ENCODE data around the gene ADIG.

Gene ADIG

GRCh38 chr20:38600057-38600456 is 19.1 kb downstream of the ADIG start:
- no peak for DNase-seq (ENCODE audit: low read depth, low spot score)

GRCh38 chr20:38601216-38602184 is 20.5 kb downstream of the ADIG start, which contains the start of gene ARHGAP40:
TSS of gene ARHGAP40 (plus strand) at chr20:38601809.
- DNase-seq (ENCODE audit: low read depth, low spot score): no peak
- no peak within 1 kb of the TSS for H3K27ac ChIP-seq

More at GRCh38 chr20:38600057-38600456, 19.1 kb downstream of the ADIG start:
- peak overlapping the region; percentile 40 for H3K27ac ChIP-seq

- no peak for DNase-seq (ENCODE audit: low read depth, low spot score)
- no peak overlapping the region for H3K27ac ChIP-seq
Observed at GRCh38 chr20:38602185-38602581, 21.2 kb downstream of the ADIG start.

- no peak overlapping the region for H3K27ac ChIP-seq
- DNase-seq (ENCODE audit: low read depth, low spot score): no peak
Observed at GRCh38 chr20:38603286-38603685, 22.3 kb downstream of the ADIG start.

GRCh38 chr20:38604873-38605303 is 23.9 kb downstream of the ADIG start:
- H3K27ac ChIP-seq: peak overlapping the region; percentile 45
- peak; percentile 57 for DNase-seq (ENCODE audit: low read depth, low spot score)

GRCh38 chr20:38607351-38607750 is 26.4 kb downstream of the ADIG start:
- H3K27ac ChIP-seq: no peak overlapping the region
- no peak for DNase-seq (ENCODE audit: low read depth, low spot score)

- no peak for DNase-seq (ENCODE audit: low read depth, low spot score)
Observed at GRCh38 chr20:38608188-38608587, 27.2 kb downstream of the ADIG start.

GRCh38 chr20:38609815-38610214 is 28.8 kb downstream of the ADIG start:
- no peak for DNase-seq (ENCODE audit: low read depth, low spot score)
- peak overlapping the region; percentile 61 for H3K27ac ChIP-seq

More at GRCh38 chr20:38608188-38608587, 27.2 kb downstream of the ADIG start:
- H3K27ac ChIP-seq: no peak overlapping the region

- H3K27ac ChIP-seq: peak overlapping the region; percentile 61
- DNase-seq (ENCODE audit: low read depth, low spot score): peak; percentile 16
Observed at GRCh38 chr20:38610521-38610920, 29.5 kb downstream of the ADIG start.

GRCh38 chr20:38612751-38613515 is 31.9 kb downstream of the ADIG start:
- H3K27ac ChIP-seq: no peak overlapping the region
- no peak for DNase-seq (ENCODE audit: low read depth, low spot score)

GRCh38 chr20:38615283-38615682 is 34.3 kb downstream of the ADIG start:
- H3K27ac ChIP-seq: no peak overlapping the region
- no peak for DNase-seq (ENCODE audit: low read depth, low spot score)

- DNase-seq (ENCODE audit: low read depth, low spot score): no peak
- peak overlapping the region; percentile 76 for H3K27ac ChIP-seq
Observed at GRCh38 chr20:38616457-38616856, 35.5 kb downstream of the ADIG start.

- DNase-seq (ENCODE audit: low read depth, low spot score): peak; percentile 56
- H3K27ac ChIP-seq: peak overlapping the region; percentile 76
Observed at GRCh38 chr20:38617011-38617829, 36.2 kb downstream of the ADIG start.

- no peak for DNase-seq (ENCODE audit: low read depth, low spot score)
- peak overlapping the region; percentile 76 for H3K27ac ChIP-seq
Observed at GRCh38 chr20:38617830-38618196, 36.8 kb downstream of the ADIG start.

GRCh38 chr20:38620441-38620840 is 39.4 kb downstream of the ADIG start:
- no peak overlapping the region for H3K27ac ChIP-seq
- DNase-seq (ENCODE audit: low read depth, low spot score): no peak

- no peak overlapping the region for H3K27ac ChIP-seq
- no peak for DNase-seq (ENCODE audit: low read depth, low spot score)
Observed at GRCh38 chr20:38623061-38623460, 42.1 kb downstream of the ADIG start.

GRCh38 chr20:38624084-38624483 is 43.1 kb downstream of the ADIG start:
- H3K27ac ChIP-seq: no peak overlapping the region
- no peak for DNase-seq (ENCODE audit: low read depth, low spot score)

- DNase-seq (ENCODE audit: low read depth, low spot score): no peak
Observed at GRCh38 chr20:38625896-38626295, 44.9 kb downstream of the ADIG start.

GRCh38 chr20:38626921-38627659 is 46.1 kb downstream of the ADIG start:
- no peak overlapping the region for H3K27ac ChIP-seq
- no peak for DNase-seq (ENCODE audit: low read depth, low spot score)

More at GRCh38 chr20:38625896-38626295, 44.9 kb downstream of the ADIG start:
- H3K27ac ChIP-seq: no peak overlapping the region
